ENCODE results near the gene GNPTAB.
A peak's percentile ranks its signal among the peaks of the same experiment; 100 is the strongest.
"Not testable (repeated sequence)": the region's sequence is repeated elsewhere in the genome, so short reads cannot be mapped to it uniquely, and the experiment has no call there.

The GNPTAB gene

DNA sequence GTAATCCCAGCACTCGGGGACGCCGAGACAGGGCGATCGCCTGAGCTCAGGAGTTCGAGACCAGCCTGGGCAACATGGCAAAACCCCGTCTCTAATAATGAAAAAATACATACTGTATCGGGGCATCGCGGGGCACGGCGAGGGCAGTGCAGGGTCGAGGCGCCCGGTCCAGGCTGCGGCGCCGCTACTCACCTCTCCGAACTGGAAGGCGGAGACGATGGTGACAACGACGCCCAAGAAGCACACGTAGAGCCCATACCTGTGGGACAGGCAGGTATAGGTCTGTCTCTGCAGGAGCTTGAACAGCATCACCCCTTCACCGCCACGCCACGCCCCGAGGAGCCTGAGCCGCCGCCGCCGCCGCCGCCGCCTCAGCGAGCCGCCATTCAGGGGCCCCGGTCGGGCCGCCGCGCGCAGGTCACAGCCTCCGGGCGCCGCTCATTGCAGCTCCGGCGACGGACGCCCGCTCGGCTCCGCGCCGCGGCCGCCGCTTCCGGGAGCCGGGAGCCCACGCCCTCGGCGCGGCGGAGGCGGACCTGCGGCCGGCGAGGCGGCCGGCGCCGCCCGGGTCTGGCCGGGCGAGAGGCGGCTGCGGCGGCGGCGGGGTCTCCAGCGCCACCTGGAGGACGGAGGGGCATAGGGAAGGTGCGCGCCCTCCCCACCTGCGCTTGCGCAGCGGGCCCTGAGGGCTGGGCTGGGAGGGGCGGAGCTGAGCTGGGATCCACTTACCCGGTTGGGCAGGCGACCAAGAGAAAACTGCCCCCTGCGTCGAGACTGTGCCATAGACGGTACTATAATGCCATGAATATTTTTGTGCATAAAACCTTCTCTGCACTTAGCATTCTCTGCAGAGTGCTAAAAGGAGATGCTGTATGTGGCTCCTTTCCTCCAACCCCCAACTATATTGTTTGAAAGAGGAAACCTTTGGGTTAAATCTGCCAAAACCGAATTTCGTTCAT lies at the start of gene GNPTAB:
TSS of gene GNPTAB (minus strand) at position 593 of the 959 bp plus-strand sequence. CDS start at position 309, 284 bp downstream.
- DNase-seq, result peak; percentile 96

DNA sequence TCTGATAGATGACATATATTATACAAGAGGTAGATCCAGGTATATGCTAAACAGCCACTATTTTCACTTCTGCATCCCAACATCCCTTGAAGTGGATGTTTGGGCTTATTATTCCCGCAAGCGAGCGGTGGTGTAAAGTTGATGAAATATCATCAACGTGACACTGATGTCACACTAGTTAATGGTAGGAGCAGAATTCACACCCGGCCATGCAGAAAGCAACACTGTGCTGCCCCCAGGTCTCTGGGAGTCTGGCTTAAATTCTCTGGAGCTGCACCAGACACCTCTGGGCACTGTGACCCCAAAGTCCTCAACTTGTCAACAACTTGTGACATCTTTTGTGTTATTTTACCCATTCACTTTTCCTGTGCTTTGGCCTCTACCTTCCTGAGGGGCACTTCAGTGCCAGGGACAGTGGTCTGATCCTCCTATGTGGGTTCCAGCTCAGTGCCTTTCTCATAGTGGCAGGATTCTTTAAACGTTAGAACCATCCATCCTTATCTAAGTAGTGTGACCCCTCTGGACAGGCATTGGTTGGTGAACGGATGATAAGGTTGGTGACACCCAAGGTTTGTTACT lies 47.6 kb upstream of the GNPTAB start:
- DNase-seq, result no peak

DNA sequence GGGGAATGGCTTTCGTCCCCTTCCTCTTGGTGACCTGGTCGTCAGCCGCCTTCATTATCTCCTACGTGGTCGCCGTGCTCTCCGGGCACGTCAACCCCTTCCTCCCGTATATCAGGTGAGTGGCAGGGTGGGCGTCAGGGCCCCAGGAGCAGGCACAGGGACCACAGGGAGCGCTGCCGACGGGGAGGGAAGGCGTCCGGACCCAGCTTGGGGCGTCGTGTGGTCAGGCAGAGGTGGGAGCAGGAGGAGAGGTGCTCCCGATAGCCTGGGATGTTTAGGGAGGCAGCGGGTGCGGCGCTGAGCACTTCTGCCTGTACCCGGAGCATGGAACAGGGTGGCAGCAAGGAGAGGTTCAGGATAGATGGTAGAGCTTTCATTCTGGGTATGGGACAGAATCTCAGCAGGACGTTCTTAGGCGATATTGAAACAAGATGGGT lies 47.1 kb upstream of the GNPTAB start:
- no peak for DNase-seq

DNA sequence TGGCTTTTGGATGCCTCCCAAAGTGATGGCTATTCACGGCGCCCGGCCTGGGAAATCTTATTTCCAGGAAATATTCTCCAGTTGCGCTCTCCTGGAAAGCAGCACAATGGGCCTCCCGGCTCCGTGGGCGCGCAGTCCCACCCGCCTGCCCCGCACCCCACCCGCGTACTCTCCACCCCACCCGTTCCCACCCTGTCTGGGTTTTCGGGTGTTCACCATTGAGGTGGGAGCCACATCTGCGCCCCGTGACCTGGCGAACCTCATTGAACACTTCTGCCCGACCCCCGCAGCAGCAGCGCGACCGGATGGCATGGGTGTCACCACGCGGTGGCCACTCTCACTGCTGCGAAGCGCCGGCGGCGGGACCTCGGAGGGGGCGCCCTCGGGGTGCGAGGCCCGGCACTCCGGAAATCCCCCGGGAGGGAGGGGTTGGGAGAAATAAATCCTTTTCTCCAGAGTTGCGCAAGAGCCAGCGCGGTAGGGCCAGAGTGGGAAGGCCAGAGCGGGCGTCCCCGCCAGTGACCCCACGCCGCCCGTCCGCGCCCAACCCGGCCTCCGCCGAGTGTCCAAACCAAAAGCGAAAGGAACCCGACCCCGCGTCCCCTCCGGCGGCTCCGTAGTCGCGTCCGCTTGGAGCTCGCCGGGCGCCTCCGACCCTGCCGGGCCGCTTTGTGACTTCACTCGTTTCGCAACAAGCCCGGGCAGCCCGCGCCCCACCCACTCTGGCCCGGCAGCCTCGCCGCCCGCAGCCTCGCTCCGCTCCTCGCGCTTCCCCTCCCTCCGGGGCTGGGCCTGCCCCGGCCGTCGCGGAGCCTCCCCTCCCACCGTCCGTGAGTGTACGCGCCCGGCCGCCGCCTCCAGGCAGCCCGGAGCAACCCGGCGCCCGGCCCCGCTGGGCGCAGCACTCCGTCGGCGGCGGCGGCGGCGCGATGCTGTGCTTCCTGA lies 46.4 kb upstream of the GNPTAB start, which contains the start of gene DRAM1:
TSS of gene DRAM1 (plus strand) at position 720 of the 945 bp plus-strand sequence. CDS start at position 930, 210 bp downstream.
- DNase-seq, result peak; percentile 54

DNA sequence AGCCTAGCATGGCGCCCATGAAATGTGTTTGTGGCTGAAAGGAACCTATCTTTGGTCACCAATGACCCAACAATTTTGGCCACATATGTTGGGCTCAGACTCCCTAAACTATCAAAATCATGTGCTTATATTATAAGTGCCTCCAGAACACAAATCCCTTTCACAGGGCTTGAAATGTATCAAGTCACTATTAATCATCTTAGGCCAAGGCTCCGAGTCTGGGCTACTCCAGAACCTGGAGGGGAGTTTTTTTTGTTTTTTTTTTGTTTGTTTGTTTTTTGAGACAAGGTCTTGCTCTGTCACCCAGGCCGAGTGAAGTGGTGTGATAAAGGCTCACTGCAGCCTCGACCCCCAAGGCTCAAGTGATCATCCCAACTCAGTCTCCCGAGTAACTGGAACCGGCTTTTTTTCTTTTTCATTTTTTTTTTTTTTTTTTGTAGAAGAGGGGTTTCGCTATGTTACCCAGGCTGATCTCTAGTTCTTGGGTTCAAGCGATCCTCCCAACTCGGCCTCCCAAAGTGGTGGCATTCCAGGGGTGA lies 45.6 kb upstream of the GNPTAB start:
- no peak for DNase-seq

DNA sequence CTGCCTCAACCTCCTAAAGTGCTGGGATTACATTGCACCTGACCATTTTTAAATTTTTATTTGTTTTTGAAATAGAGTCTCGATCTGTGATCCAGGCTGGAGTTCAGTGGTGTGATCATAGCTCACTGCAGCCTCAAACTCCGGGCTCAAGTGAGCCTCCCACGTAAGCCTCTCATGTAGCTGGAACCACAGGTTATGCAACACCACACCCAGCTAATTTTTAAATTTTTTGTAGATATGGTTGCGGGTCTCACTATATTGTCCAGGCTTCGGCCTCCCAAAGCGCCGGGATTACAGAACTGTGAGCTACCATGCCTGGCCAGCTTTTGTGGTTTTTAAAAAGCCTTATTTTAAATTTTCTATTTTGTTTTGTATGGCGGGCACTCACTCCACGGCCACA lies 44.4 kb upstream of the GNPTAB start:
- DNase-seq, result no peak

DNA sequence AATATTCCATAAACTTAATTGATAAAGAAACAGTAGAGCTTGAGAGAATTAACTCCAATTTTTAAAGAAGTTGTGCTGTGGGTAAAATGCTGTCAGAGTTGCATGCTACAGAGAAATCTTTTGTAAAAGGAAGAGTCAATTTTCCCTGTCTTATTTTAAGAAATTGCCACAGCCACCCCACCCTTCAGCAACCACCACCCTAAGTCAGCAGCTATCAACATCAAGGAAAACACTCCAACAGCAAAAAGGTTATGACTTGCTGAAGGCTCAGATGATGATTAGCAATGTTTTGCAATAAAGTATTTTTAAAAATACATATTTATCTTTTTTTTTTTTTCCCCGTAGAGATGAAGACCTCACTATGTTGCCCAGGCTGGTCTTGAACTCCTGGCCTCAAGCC lies 40.2 kb upstream of the GNPTAB start:
- DNase-seq, result no peak

DNA sequence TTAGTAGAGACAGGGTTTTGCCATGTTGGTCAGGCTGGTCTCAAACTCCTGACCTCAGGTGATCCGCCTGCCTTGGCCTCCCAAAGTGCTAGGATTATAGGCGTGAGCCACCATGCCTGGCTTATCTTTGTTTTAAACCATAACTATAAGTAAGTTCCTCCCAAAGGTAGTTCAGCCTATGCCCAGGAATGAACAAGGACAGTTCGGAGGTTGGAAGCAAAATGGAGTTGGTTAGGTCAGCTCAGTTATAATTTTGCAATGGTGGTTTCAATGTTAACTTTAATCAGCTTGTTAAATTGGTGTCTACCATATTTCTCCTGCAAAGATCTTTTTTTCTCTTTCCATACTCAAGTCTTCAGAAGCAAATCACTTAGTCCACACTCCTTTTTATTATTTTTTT lies 36.9 kb upstream of the GNPTAB start:
- DNase-seq, result not testable (repeated sequence)

DNA sequence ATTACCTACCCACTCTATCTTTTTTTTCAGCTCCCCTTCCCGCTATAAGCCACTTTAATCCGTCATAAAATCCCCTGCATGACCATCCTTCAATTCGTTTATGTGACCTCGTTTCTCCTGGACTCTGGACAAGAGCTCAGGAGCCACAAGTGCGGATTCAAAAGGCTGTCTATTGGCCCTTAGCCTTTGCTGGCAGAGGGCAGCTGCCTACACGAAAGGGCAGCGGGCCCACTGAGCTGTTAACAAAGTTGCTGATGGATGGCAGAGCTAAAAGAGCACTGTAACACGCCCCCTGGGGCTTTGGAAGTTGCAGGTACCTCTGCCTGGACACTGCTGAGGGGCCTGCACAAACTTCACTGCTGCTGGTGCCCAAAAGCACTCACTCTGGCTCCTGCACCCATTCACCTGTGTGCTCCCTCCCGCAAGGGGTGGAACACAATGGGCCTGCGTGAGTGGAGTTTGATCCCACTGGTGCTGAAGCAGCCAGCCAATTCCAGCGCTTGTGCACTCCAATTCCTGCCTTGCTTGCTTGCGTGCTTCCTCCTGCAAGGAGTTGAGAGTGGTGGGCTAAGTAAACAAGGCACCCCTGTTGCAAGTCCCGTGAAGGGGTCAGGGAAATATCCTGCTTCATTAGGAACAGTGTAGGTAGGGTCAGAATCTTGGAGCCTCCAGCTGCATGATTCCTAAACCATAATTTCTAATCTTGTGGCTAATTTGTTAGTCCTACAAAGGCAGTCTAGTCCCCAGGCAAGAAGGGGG lies 36.0 kb upstream of the GNPTAB start:
- DNase-seq, result no peak

DNA sequence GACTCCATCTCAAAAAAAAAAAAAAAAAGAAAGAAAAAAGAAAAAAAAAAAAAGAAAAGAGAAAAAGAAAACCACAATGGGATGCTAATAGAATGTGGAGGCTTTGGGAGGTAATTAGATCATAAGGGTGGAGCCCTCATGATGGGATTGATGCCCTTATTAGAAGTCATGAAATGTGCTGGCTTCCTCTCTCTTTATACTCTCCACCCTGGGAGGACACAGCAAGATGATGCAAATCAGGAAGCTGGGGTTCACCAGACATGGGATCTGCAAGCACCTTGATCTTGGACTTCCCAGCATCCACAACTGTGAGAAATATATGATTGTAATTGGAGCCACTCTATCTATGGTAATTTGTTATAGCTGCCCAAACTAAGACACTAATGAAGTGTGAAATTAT lies 33.2 kb upstream of the GNPTAB start:
- no peak for DNase-seq

DNA sequence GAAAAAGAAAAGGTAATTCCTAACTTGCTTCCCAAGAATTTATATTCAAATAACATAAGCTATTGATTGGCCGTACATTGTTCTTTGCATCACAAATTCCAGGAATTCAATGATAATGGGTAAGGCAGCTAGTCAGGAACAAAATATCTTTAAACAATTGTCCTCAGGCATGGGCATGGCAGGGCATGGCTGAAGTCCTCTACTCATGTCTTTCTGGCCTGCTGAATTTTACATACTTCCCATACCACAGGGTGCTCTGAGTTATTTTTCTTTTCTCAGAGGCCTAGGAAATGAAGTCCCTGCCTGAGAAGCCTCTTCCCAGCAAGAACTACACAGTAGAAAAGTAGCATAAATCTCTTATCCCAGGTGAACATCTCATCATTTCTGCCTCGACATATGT lies 31.5 kb upstream of the GNPTAB start:
- no peak for DNase-seq

DNA sequence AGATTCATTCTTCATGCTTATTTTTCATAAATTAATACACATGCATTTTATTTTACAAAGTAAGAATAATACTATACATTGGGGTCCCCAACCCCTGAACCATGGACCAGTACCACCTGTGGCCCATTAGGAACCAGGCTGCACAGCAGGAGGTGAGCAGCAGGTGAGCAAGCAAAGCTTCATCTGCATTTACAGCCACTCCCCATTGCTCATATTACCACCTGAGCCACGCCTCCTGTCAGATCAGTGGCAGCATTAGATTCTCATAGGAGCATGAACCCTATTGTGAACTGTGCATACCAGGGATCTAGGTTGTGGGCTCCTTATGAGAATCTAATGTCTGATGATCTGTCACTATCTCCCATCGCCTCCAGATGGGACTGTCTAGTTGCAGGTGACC lies 30.9 kb upstream of the GNPTAB start:
- not testable (repeated sequence) for DNase-seq

DNA sequence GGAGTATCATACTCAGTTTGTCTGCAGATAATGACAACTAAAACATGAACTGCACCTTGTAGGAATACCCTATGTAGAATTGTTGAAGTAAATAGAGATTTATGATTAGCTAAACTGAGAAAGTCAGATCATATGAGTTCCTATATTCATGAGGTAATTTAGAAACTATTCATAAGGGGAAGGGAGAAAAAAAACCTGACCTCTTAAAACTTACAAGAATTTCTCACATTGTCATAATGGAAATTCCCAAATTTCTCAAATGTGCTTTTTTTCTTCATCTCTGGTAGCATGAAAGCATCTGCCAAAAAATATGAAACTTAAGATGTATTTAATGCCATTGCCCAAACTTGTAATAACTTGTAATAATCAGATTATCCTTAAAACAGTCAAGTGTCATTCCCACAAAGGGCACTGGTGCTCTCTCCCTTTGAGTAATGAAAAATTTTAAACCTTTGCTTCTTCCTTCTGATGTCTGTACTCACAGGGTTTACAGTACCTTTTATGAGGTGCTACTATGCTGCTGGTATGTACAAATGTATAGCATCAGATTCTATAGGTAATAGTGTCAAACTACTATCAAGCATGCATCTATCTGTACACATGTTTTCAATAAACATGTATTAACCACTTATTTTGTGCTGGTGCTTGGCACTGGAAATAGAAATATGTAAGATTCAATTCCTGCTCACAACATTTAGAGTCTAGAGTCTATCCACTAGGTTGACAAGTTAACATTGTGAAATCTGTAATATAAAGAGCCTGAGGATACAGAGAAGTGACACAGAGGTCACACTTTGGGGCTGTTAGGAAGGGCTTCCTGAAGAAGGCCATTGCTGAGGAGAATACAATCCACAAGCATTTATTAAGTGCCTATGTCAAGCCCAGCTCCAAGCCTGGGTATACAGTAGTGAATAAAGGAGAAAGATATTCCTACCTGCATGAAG lies 29.2 kb upstream of the GNPTAB start:
- no peak for DNase-seq

DNA sequence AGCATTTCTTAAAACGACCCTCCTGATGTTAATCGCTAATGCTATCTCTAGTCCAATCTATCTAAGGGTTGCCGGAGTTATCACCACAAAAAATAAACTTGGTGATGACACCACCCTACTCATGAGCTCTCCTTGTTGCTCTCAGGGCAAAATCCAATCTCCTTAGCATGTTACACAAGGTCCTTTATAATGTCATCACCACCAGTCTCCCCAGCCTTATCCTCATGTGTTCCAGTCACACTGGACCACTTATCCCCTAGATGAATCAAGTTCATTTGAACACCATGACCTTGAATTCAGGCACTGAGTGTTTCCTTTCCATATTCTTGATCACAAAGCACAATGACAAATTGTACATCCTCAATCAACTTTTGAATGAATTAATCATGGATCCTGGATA lies 27.6 kb upstream of the GNPTAB start:
- DNase-seq, result no peak

DNA sequence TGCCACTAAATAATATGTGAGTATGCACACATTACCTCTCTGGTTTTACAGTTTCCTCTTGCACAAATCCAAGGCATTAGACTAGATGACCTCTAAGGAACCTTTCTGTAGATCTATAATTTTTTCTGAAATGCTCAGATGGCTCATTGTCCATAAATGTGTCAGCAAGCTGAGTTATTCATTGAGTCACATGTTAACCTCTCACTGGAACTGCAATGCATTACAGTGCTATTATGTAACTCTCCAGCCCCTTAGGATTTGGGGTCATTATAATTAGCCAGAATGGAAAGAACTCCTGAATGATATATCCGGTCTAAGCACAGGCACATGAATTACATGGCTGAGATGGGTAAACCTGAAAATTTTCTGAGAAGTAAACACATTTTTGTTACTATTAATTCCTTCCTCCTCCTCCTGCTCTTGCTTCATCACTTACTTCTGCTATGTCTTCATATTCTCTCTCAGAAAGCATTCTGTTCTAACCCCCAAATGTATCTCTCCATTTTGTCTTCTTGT lies 26.3 kb upstream of the GNPTAB start:
- no peak for DNase-seq

DNA sequence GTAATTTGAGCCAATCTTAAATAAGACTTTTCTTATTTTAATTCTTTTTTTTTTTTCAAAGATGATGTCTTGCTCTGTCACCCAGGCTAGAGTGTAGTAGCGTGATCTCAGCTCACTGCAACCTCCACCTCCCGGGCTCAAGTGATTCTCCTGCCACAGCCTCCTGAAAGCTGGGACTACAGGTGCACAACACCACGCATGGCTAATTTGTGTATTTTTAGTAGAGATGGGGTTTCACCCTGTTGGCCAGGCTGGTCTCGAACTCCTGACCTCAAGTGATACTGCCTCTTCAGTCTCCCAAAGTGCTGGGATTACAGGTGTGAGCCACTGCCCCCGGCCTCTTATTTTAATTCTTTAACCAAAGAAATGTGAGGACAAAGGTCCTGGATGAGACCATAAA lies 25.9 kb upstream of the GNPTAB start:
- not testable (repeated sequence) for DNase-seq

DNA sequence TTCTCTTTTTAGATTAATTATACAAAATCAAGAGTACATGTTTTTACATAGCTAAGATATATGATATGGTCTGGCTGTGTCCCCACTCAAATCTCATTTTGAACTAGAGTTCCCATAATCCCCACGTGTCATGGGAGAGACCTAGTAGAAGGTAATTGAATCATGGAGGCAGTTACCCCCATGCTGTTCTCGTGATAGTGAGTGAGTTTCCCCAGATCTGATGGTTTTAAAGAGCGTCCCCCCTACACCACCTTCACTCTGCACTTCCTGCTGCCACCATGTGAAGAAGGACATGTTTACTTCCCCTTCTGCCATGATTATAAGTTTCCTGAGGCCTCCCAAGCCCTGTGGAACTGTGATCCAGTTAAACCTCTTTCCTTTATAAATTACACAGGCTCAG lies 25.2 kb upstream of the GNPTAB start:
- no peak for DNase-seq

DNA sequence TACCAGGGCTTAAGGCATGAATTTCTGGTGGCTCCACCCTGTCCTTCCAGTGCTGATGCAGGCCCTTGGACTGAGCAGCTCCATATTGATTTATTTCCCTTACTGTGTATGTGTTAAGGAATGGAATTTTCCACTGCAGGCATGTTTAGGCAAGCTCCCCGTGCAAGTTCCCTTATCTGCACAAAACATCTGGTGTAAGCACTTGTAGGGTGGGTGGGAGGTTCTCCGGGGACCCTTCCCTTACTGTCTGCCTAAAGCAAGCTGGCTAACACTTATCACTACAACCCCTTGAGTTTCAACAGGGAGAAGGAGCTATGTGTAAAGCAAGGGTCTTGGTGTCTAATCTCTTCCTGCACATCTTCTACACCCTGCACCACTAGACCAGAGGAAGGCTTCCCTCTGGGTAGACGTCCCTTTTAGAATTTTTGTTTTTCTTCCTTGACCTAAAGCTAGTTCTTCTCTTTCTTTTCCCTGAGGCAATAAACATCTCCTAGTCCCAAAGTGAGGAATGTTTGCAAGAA lies 24.7 kb upstream of the GNPTAB start:
- DNase-seq, result no peak

DNA sequence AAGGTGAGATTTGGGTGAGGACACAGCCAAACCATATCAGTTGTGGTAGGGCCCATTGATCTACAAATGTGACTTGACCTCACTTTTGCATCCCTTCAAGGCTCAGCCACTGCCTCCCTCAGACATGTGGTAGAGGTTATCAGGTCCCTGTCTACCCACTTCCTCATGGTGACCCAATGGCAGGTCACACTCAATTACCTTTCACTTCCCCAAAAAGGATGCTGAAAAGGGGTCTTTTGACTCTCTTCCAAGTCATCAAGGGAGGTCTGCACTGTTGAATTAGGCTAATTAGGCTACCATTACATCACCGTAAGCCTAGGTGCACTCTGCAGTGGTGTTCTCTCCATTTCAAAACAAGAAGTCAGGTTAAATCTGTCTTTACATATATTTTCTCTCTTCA lies 24.0 kb upstream of the GNPTAB start:
- no peak for DNase-seq

DNA sequence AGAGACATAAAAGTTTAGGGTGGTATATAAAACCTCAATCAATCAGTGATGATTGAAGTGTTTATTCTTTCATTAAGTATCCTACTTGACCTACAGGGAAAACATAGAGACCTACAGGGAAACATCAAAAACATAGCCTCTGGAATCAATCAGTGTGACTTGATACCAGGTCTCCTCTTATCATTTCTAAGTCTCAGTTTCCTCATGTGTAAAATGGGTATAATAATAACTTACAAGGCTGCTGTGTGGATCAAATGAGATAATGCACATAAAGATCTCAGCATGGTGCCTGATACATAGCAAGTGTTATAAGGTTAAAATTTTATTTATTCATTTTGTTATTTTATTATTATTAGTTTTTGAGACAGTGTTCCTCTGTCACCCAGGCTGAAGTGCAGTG lies 22.2 kb upstream of the GNPTAB start:
- no peak for DNase-seq

Data from NCI-H1105 (cell line).